Ureter (tissue), 1 donor: ENCODE data around the gene FXYD6. TPM values are rescaled to one million over a fixed set of nuclear protein-coding genes. Genes with fewer than 3 reads are reported as not detected.
A peak's percentile ranks its signal among the peaks of the same experiment; 100 is the strongest.
"Not testable (repeated sequence)": the region's sequence is repeated elsewhere in the genome, so short reads cannot be mapped to it uniquely, and the experiment has no call there.

Experiments
- DNase-seq: peaks from one replicate; pipeline ENCODE4 v3.0.0-alpha.2; 2020; ENCODE audit warnings: low spot score
- total RNA-seq: library from RNA; stranded (reverse); gene quantifications from one replicate; pipeline ENCODE4 v1.2.4, GENCODE V29; 2023
- donor health status: DM: yes; HTN: yes; CAD: no.

FXYD6 gene
- total RNA-seq, 1 donor from 2014 or later, result 41.8 TPM

- no peak for DNase-seq
Observed at GRCh38 chr11:117818041-117818873, 58.2 kb downstream of the FXYD6 start.

- DNase-seq, result peak; percentile 89
Observed at GRCh38 chr11:117817368-117818040, 59.0 kb downstream of the FXYD6 start.

- DNase-seq, result no peak
Observed at GRCh38 chr11:117816846-117817367, 59.6 kb downstream of the FXYD6 start.

- no peak for DNase-seq
Observed at GRCh38 chr11:117816151-117816741, 60.2 kb downstream of the FXYD6 start.

GRCh38 chr11:117815262-117815803 is 61.1 kb downstream of the FXYD6 start:
- DNase-seq, result no peak

GRCh38 chr11:117814766-117815261 is 61.6 kb downstream of the FXYD6 start:
- peak; percentile 83 for DNase-seq

GRCh38 chr11:117814204-117814765 is 62.2 kb downstream of the FXYD6 start:
- no peak for DNase-seq

GRCh38 chr11:117810056-117810451 is 66.4 kb downstream of the FXYD6 start:
- not testable (repeated sequence) for DNase-seq

GRCh38 chr11:117809236-117810055 is 67.0 kb downstream of the FXYD6 start:
- peak; percentile 78 for DNase-seq

GRCh38 chr11:117808784-117809183 is 67.7 kb downstream of the FXYD6 start:
- DNase-seq, result no peak

- peak; percentile 77 for DNase-seq
Observed at GRCh38 chr11:117807482-117808327, 68.8 kb downstream of the FXYD6 start.

- DNase-seq, result no peak
Observed at GRCh38 chr11:117806846-117807245, 69.6 kb downstream of the FXYD6 start.

GRCh38 chr11:117805045-117805444 is 71.4 kb downstream of the FXYD6 start:
- DNase-seq, result no peak

- DNase-seq, result no peak
Observed at GRCh38 chr11:117803896-117804295, 72.6 kb downstream of the FXYD6 start.

- DNase-seq, result no peak
Observed at GRCh38 chr11:117799634-117800033, 76.8 kb downstream of the FXYD6 start.

GRCh38 chr11:117796872-117797529 is 79.5 kb downstream of the FXYD6 start, which contains the start of gene DSCAML1:
Gene DSCAML1 (minus strand): TSS chr11:117797216. CDS start chr11:117797079, 137 bp downstream.
- DNase-seq, result no peak

- DNase-seq, result no peak
Observed at GRCh38 chr11:117796456-117796871, 80.0 kb downstream of the FXYD6 start.

GRCh38 chr11:117795638-117796455 is 80.6 kb downstream of the FXYD6 start:
- no peak for DNase-seq
